HL-60/S4 (cell line): ENCODE results near the gene EFL1.

Experiments used
- in situ Hi-C: fragments of 300-500 bp; cut with MboI; formaldehyde crosslinking; loops from 2 replicates; pipeline ENCODE4 v1.14.3; 2022; ENCODE audit warnings: low sequenced_read_pairs

Gene EFL1

GRCh38 chr15:82168296-82168695 lies 94.2 kb downstream of the EFL1 start:
- in situ Hi-C loops, result no loop called here

GRCh38 chr15:82165948-82166376 lies 96.6 kb downstream of the EFL1 start:
- in situ Hi-C loops, result no loop called here

GRCh38 chr15:82159922-82160321 lies 102.6 kb downstream of the EFL1 start:
- in situ Hi-C loops, result no loop called here

- in situ Hi-C loops, result no loop called here
Observed at GRCh38 chr15:82158811-82159210, 103.7 kb downstream of the EFL1 start.

GRCh38 chr15:82150645-82151044 lies 111.9 kb downstream of the EFL1 start:
- in situ Hi-C loops, result no loop called here

GRCh38 chr15:82146990-82147461 lies 115.5 kb downstream of the EFL1 start:
- in situ Hi-C loops, result no loop called here

GRCh38 chr15:82146576-82146975 lies 116.0 kb downstream of the EFL1 start:
- in situ Hi-C loops, result no loop called here

GRCh38 chr15:82143390-82144385 lies 118.8 kb downstream of the EFL1 start:
- in situ Hi-C loops, result no loop called here

- in situ Hi-C loops, result no loop called here
Observed at GRCh38 chr15:82140886-82141285, 121.6 kb downstream of the EFL1 start.

- in situ Hi-C loops, result no loop called here
Observed at GRCh38 chr15:82139823-82140268, 122.7 kb downstream of the EFL1 start.

- in situ Hi-C loops, result no loop called here
Observed at GRCh38 chr15:82138306-82138705, 124.2 kb downstream of the EFL1 start.

- in situ Hi-C loops, result no loop called here
Observed at GRCh38 chr15:82137261-82137660, 125.3 kb downstream of the EFL1 start.

GRCh38 chr15:82136120-82136519 lies 126.4 kb downstream of the EFL1 start:
- in situ Hi-C loops, result no loop called here

GRCh38 chr15:82135638-82136037 lies 126.9 kb downstream of the EFL1 start:
- in situ Hi-C loops, result no loop called here

GRCh38 chr15:82134461-82134860 lies 128.1 kb downstream of the EFL1 start:
- in situ Hi-C loops, result no loop called here

- in situ Hi-C loops, result no loop called here
Observed at GRCh38 chr15:82133251-82133650, 129.3 kb downstream of the EFL1 start.

GRCh38 chr15:82132742-82133141 lies 129.8 kb downstream of the EFL1 start:
- in situ Hi-C loops, result no loop called here

GRCh38 chr15:82132096-82132495 lies 130.4 kb downstream of the EFL1 start:
- in situ Hi-C loops, result no loop called here

- in situ Hi-C loops, result no loop called here
Observed at GRCh38 chr15:82130248-82130647, 132.3 kb downstream of the EFL1 start.

- in situ Hi-C loops, result no loop called here
Observed at GRCh38 chr15:82129761-82130160, 132.8 kb downstream of the EFL1 start.

GRCh38 chr15:82129149-82129692 lies 133.3 kb downstream of the EFL1 start:
- in situ Hi-C loops, result no loop called here
